Gastroesophageal sphincter (tissue), 4 donors: ENCODE data around the gene TTLL1. TPM values are rescaled to one million over a fixed set of nuclear protein-coding genes. Genes with fewer than 3 reads are reported as not detected.

Source experiments
- ATAC-seq: fragments of 150-250 bp; one replicate; pipeline ENCODE4 v1.9.1; 2016; ENCODE audit warnings: mild to moderate bottlenecking, moderate library complexity
- H3K27ac ChIP-seq, 4 donors: fragments of 200-600 bp; sonication (generic) in 3 of 4; 1 replicate in 3 of 4; 2 replicates in 1 of 4; pipeline ENCODE4 v1.5.1; 2016 to 2019
- H3K27me3 ChIP-seq: fragments of 200-600 bp; sonication (generic); one replicate; pipeline ENCODE4 v1.5.1; 2019
- H3K36me3 ChIP-seq, 2 donors: fragments of 200-600 bp; sonication (generic); one replicate each; pipeline ENCODE4 v1.5.1; 2019; ENCODE audit warnings: control low read depth in 1 of 2
- H3K4me1 ChIP-seq, 3 donors: fragments of 200-600 bp; sonication (generic); 1 replicate in 2 of 3; 2 replicates in 1 of 3; pipeline ENCODE4 v1.5.1; 2016 to 2019; ENCODE audit warnings: control low read depth in 2 of 3
- H3K4me3 ChIP-seq, 2 donors: fragments of 200-600 bp; sonication (generic); one replicate each; pipeline ENCODE4 v1.5.1; 2019; ENCODE audit warnings: mild to moderate bottlenecking in 1 of 2, moderate library complexity in 1 of 2
- H3K9me3 ChIP-seq, 3 donors: fragments of 200-600 bp; sonication (generic); one replicate each; pipeline ENCODE4 v1.5.1; 2017 to 2019; ENCODE audit warnings: control low read depth in 2 of 3
- EP300 ChIP-seq: sonication (generic); formaldehyde crosslinking; IDR thresholded peaks from one replicate; pipeline ENCODE4 v1.6.1; 2017; ENCODE audit warnings: antibody characterized with exemption, mild to moderate bottlenecking
- POLR2A ChIP-seq, 2 donors: fragments of 450-650 bp; IDR thresholded peaks; one replicate each; pipeline ENCODE4 v1.6.1; 2017; ENCODE audit warnings: antibody characterized with exemption in 2 of 2, mild to moderate bottlenecking in 2 of 2, moderate library complexity in 1 of 2
- POLR2AphosphoS5 ChIP-seq: sonication (generic); formaldehyde crosslinking; IDR thresholded peaks from one replicate; pipeline ENCODE4 v1.6.1; 2017; ENCODE audit warnings: antibody characterized with exemption
- WGBS, 2 donors: methylation state at CpG; one replicate each; pipeline ENCODE4 v1.1.5; 2018; ENCODE audit warnings: low coverage in 1 of 2; 5-methylcytosine and 5-hydroxymethylcytosine counted together
- total RNA-seq, 4 donors: library from RNA; depleted of rRNA; stranded (reverse); fragments of >200 nt; gene quantifications; one replicate each; pipeline ENCODE4 v1.1.0, GENCODE V29; 2016
- TF ChIP-seq, protein P1 (sequence below), 4 experiments: fragments of 200-600 bp in 2 of 4; fragments of 450-650 bp in 2 of 4; sonication (generic) in 1 of 4; IDR thresholded peaks; one replicate each; pipeline ENCODE4 v1.5.1; 2017 to 2019; ENCODE audit warnings: antibody characterized with exemption in 4 of 4, mild to moderate bottlenecking in 2 of 4, moderate library complexity in 2 of 4

The TTLL1 gene
- total RNA-seq, 4 donors from 2014 or later: 3.9 to 8.0 (median 5.4) TPM

DNA sequence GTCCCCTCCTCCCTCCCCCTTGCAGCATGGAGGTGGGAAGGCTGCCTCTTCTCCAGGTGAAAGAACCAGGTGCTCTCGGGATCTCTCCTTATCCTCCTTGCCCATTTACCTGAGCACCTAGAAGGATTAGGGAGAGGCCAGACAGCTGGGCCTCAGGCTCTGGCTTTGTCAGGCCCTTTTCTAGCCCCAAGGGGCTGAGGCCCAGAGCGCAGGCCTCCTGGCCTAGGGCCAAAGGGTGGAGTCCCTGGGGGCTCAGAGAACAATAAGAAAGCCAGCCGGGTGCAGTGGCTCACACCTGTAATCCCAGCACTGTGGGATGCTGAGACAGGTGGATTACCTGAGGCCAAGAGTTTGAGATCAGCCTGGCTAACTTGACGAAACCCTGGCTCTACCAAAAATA lies 5.4 kb upstream of the TTLL1 start:
- Histone ChIP-seq H3K4me1 (peaks cover 0 to 7% (median 0%) of the 10 kb centered on the region in 3 donors), H3K9me3 (peaks cover 0 to 9% (median 0%) of the 10 kb centered on the region in 3 donors), H3K4me3 (no peak overlapping the region), H3K27ac (no peak overlapping the region), H3K36me3 (no peaks in the 10 kb centered on the region), H3K27me3 (no peaks in the 10 kb centered on the region)
- ATAC-seq: no peak
- WGBS, 2 donors: no CpG with 5 or more reads among the region's 4 CpGs
- TF ChIP-seq POLR2AphosphoS5 (no peak), POLR2A (IDR thresholded peaks at IDR 0.05) (no peak), EP300 (no peak)
- TF ChIP-seq, protein P1, sequence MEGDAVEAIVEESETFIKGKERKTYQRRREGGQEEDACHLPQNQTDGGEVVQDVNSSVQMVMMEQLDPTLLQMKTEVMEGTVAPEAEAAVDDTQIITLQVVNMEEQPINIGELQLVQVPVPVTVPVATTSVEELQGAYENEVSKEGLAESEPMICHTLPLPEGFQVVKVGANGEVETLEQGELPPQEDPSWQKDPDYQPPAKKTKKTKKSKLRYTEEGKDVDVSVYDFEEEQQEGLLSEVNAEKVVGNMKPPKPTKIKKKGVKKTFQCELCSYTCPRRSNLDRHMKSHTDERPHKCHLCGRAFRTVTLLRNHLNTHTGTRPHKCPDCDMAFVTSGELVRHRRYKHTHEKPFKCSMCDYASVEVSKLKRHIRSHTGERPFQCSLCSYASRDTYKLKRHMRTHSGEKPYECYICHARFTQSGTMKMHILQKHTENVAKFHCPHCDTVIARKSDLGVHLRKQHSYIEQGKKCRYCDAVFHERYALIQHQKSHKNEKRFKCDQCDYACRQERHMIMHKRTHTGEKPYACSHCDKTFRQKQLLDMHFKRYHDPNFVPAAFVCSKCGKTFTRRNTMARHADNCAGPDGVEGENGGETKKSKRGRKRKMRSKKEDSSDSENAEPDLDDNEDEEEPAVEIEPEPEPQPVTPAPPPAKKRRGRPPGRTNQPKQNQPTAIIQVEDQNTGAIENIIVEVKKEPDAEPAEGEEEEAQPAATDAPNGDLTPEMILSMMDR (IDR thresholded peaks at IDR 0.05): no peak

DNA sequence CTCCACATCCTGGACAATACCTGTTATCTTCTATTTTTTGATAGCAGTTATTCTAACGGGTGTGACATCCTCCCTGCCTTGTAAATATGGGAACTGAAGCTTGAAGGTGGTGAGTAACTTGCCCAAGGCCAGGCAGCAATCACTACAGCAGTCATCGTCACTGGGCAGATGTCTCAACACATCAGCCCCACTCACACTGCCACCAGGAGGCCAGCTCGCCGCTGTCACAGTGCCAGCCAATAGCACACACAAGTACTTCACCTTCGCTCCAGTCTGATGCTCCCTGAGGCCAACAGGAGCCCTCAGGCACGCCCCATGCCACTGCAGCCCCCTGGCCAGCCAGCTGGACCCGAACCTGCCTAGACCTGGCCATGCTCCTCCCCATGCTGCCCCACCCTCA lies 4.9 kb upstream of the TTLL1 start:
- peaks cover 0 to 10% (median 0%) of the 10 kb centered on the region in 3 donors for H3K4me1 ChIP-seq
- 40 to 75% methylated on average over 1 of the region's 7 CpGs for WGBS, 2 donors
- no peak for ATAC-seq
- TF ChIP-seq POLR2A (IDR thresholded peaks at IDR 0.05): no peak
- no peak for TF ChIP-seq EP300
- TF ChIP-seq, protein P1 (IDR thresholded peaks at IDR 0.05): no peak
- no peak for TF ChIP-seq POLR2AphosphoS5
- no peaks in the 10 kb centered on the region for H3K36me3 ChIP-seq
- peaks cover 0 to 9% (median 0%) of the 10 kb centered on the region in 3 donors for H3K9me3 ChIP-seq
- no peak overlapping the region for H3K4me3 ChIP-seq
- H3K27ac ChIP-seq: no peak overlapping the region
- no peaks in the 10 kb centered on the region for H3K27me3 ChIP-seq

DNA sequence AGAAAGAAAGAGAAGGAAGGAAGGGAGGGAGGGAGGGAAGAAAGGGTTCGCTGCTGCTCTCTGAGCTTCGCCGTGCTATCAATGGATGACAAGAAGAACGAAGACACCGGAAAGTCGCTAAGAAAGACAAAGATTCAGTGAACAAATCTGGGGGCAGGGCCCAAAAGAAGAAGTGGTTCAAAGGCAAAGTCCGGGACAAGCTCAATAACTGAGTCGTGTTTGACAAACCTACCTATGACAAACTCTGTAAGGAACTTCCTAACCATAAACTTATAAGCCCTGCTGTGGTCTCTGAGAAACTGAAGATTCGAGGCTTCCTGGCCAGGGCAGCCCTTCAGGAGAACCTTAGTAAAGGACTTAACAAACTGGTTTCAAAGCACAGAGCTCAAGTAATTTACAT lies 2.9 kb upstream of the TTLL1 start:
- peaks cover 0 to 9% (median 0%) of the 10 kb centered on the region in 3 donors for H3K9me3 ChIP-seq
- no peak overlapping the region for H3K4me3 ChIP-seq
- no peak for ATAC-seq
- no peaks in the 10 kb centered on the region for H3K27me3 ChIP-seq
- 73 to 78% methylated on average over 6 to 9 of the region's 9 CpGs for WGBS, 2 donors
- H3K4me1 ChIP-seq: peaks cover 0 to 17% (median 3%) of the 10 kb centered on the region in 3 donors
- TF ChIP-seq POLR2A (IDR thresholded peaks at IDR 0.05): no peak
- no peak overlapping the region for H3K27ac ChIP-seq
- H3K36me3 ChIP-seq: no peaks in the 10 kb centered on the region

DNA sequence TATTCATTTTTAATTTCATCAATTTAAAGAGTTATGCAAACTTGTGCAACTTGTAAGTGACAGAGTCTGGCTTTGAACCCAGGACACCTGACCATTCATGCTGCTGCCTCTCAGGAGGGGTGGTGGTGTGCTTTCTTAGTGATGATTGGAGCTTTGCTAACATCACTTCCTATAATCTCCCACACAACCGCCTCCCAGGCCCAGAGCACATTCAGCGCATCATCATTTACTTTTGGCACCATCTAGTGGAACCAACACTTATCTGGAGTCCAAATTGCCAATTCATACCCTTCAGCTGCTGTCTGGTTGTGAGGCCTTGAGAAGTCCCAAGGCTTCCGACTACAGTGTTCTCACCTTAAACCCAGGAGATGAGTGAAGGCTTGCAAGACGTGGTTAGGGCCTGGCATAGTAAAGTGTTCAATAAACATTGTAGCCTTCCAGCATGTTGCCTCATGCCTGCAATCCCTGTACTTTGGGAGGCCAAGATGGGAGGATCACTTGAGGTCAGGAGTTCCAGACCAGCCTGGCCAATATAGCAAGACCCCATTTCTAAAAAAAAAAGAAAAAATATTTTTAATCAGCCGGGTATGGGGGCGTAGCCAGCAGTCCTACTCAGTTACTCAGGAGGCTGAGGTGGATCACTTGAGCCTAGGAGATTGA lies 1.1 kb upstream of the TTLL1 start:
- H3K27ac ChIP-seq: peak overlapping the region in 1 of 4 donors; percentile 72
- no peaks in the 10 kb centered on the region for H3K9me3 ChIP-seq
- no peak for TF ChIP-seq EP300
- TF ChIP-seq, protein P1 (IDR thresholded peaks at IDR 0.05): peak in 2 of 4 experiments; percentile 32 to 44
- H3K36me3 ChIP-seq: no peaks in the 10 kb centered on the region
- H3K4me3 ChIP-seq: no peak overlapping the region
- peak; percentile 29 for ATAC-seq
- WGBS, 2 donors: 53 to 67% methylated on average over 2 to 4 of the region's 6 CpGs
- H3K4me1 ChIP-seq: peaks cover 0 to 17% (median 3%) of the 10 kb centered on the region in 3 donors
- no peaks in the 10 kb centered on the region for H3K27me3 ChIP-seq

DNA sequence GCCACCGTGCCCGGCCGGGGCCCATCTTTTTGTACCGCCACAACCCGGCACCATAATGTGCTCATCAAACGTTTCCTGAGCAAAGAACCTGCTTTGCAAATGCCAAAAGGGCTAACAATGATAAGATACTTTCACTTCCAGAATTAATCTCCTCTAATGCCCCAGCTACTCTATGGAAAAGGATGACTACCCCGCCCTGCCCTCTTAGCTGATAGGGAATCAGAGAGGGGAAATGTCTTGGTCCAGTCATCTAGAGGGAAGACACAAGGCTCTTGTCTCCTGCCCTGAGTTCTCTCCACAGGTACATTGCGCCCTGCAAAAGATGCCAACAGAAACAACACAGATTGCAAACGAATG lies 586 bp downstream of the TTLL1 start:
- ATAC-seq: no peak
- Histone ChIP-seq H3K27me3 (no peaks in the 10 kb centered on the region), H3K4me3 (peak overlapping the region; percentile 75 to 80), H3K9me3 (no peaks in the 10 kb centered on the region), H3K36me3 (no peaks in the 10 kb centered on the region), H3K27ac (peak overlapping the region in 3 of 4 donors; percentile 68 to 72 (median 70)), H3K4me1 (peaks cover 0 to 17% (median 3%) of the 10 kb centered on the region in 3 donors)
- 10 to 76% methylated on average over 2 to 5 of the region's 9 CpGs for WGBS, 2 donors
- TF ChIP-seq POLR2A (IDR thresholded peaks at IDR 0.05): no peak
- TF ChIP-seq POLR2AphosphoS5: no peak
- TF ChIP-seq, protein P1 (IDR thresholded peaks at IDR 0.05): no peak
- no peak for TF ChIP-seq EP300
